ENCODE measurements around the gene SORCS3.

The SORCS3 gene

GRCh38 chr10:104941662-104942061, 300.6 kb downstream of the SORCS3 start:
- Histone ChIP-seq H3K27ac (ENCODE audit: low read depth, low read length) (no peak overlapping the region), H3K36me3 (ENCODE audit: low read length) (no peaks in the 10 kb centered on the region)

GRCh38 chr10:104947314-104947713, 306.2 kb downstream of the SORCS3 start:
- H3K27me3 ChIP-seq (ENCODE audit: low read length): no peaks in the 10 kb centered on the region
- no peaks in the 10 kb centered on the region for H3K79me2 ChIP-seq (ENCODE audit: insufficient read depth, low read length)
- no peak overlapping the region for H3K27ac ChIP-seq (ENCODE audit: low read depth, low read length)
- H3K36me3 ChIP-seq (ENCODE audit: low read length): no peaks in the 10 kb centered on the region
- no peak overlapping the region for H2AFZ ChIP-seq (ENCODE audit: low read depth, low read length, severe bottlenecking)
- H3K4me3 ChIP-seq (ENCODE audit: insufficient read depth, low read length, poor library complexity, severe bottlenecking): no peak overlapping the region
- no peaks in the 10 kb centered on the region for H3K9me2 ChIP-seq (replicated peaks; ENCODE audit: insufficient read depth, low read length)
- no peaks in the 10 kb centered on the region for H4K20me1 ChIP-seq (ENCODE audit: low read depth, low read length)
- H3K9me3 ChIP-seq (ENCODE audit: insufficient read depth, low read length): no peaks in the 10 kb centered on the region
- TF ChIP-seq EZH2phosphoT487 (conservative IDR thresholded peaks at IDR 0.05; ENCODE audit: low read length) (no peak), CTCF (IDR thresholded peaks at IDR 0.05; ENCODE audit: insufficient read depth, low read length, poor library complexity, severe bottlenecking) (no peak)
- no peak overlapping the region for H3K9ac ChIP-seq (ENCODE audit: low read length)
- H3F3A ChIP-seq (ENCODE audit: insufficient read depth): no peaks in the 10 kb centered on the region
- no peak overlapping the region for H3K4me2 ChIP-seq (ENCODE audit: low read depth, low read length, poor library complexity, severe bottlenecking)

More at GRCh38 chr10:104941662-104942061, 300.6 kb downstream of the SORCS3 start:
- H2AFZ ChIP-seq (ENCODE audit: low read depth, low read length, severe bottlenecking): no peak overlapping the region
- no peak for TF ChIP-seq CTCF (IDR thresholded peaks at IDR 0.05; ENCODE audit: insufficient read depth, low read length, poor library complexity, severe bottlenecking)
- TF ChIP-seq EZH2phosphoT487 (conservative IDR thresholded peaks at IDR 0.05; ENCODE audit: low read length): no peak
- H3K9ac ChIP-seq (ENCODE audit: low read length): no peak overlapping the region
- no peak overlapping the region for H3K4me2 ChIP-seq (ENCODE audit: low read depth, low read length, poor library complexity, severe bottlenecking)
- no peaks in the 10 kb centered on the region for H3K79me2 ChIP-seq (ENCODE audit: insufficient read depth, low read length)
- no peaks in the 10 kb centered on the region for H3K9me3 ChIP-seq (ENCODE audit: insufficient read depth, low read length)
- no peaks in the 10 kb centered on the region for H3K27me3 ChIP-seq (ENCODE audit: low read length)
- H4K20me1 ChIP-seq (ENCODE audit: low read depth, low read length): no peaks in the 10 kb centered on the region
- H3F3A ChIP-seq (ENCODE audit: insufficient read depth): no peaks in the 10 kb centered on the region
- H3K9me2 ChIP-seq (replicated peaks; ENCODE audit: insufficient read depth, low read length): no peaks in the 10 kb centered on the region
- no peak overlapping the region for H3K4me3 ChIP-seq (ENCODE audit: insufficient read depth, low read length, poor library complexity, severe bottlenecking)

- H3K4me3 ChIP-seq (ENCODE audit: insufficient read depth, low read length, poor library complexity, severe bottlenecking): no peak overlapping the region
- H3K36me3 ChIP-seq (ENCODE audit: low read length): no peaks in the 10 kb centered on the region
- no peaks in the 10 kb centered on the region for H3F3A ChIP-seq (ENCODE audit: insufficient read depth)
- no peaks in the 10 kb centered on the region for H4K20me1 ChIP-seq (ENCODE audit: low read depth, low read length)
- no peaks in the 10 kb centered on the region for H3K27me3 ChIP-seq (ENCODE audit: low read length)
- H3K79me2 ChIP-seq (ENCODE audit: insufficient read depth, low read length): no peaks in the 10 kb centered on the region
- H3K9me3 ChIP-seq (ENCODE audit: insufficient read depth, low read length): no peaks in the 10 kb centered on the region
- H3K9me2 ChIP-seq (replicated peaks; ENCODE audit: insufficient read depth, low read length): no peaks in the 10 kb centered on the region
- H3K9ac ChIP-seq (ENCODE audit: low read length): no peak overlapping the region
- H3K4me2 ChIP-seq (ENCODE audit: low read depth, low read length, poor library complexity, severe bottlenecking): no peak overlapping the region
- no peak overlapping the region for H2AFZ ChIP-seq (ENCODE audit: low read depth, low read length, severe bottlenecking)
- TF ChIP-seq EZH2phosphoT487 (conservative IDR thresholded peaks at IDR 0.05; ENCODE audit: low read length) (no peak), CTCF (IDR thresholded peaks at IDR 0.05; ENCODE audit: insufficient read depth, low read length, poor library complexity, severe bottlenecking) (no peak)
- no peak overlapping the region for H3K27ac ChIP-seq (ENCODE audit: low read depth, low read length)
Measured at GRCh38 chr10:104957178-104957841, 316.2 kb downstream of the SORCS3 start.
